Stimulated activated CD4-positive, alpha-beta T cell treated with anti-CD3 and anti-CD28 coated beads, Interleukin-4, amount 100 ng/mL, for 1 hour (primary cell): Measurements from ENCODE around the gene TNS3.

Experiments used
- DNase-seq: peaks from one replicate; pipeline ENCODE4 v3.0.0-alpha.2; 2020

The TNS3 gene

DNA sequence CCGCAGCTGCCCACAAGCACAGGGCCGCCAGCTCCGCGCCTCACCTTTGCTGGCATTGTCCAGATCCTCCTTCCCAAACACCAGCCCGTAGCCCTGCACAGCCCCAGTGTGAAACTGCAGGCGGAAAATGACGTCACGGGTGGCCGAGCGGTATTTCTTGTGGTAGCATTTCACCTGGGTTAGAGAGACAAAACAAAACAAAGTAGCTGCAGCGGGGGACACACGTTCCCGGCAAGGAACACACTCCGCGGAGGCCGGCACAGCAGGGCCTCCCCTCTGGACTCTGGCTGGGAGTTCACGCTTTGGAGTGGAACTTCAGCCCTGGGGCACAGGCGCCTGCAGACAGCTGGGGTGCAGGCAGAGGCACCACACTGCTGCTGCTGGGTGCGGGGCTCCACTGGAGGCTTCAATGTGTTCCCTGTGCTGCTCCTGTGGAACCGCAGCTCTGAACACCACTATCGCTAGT lies 181.1 kb downstream of the TNS3 start:
- DNase-seq, result no peak

DNA sequence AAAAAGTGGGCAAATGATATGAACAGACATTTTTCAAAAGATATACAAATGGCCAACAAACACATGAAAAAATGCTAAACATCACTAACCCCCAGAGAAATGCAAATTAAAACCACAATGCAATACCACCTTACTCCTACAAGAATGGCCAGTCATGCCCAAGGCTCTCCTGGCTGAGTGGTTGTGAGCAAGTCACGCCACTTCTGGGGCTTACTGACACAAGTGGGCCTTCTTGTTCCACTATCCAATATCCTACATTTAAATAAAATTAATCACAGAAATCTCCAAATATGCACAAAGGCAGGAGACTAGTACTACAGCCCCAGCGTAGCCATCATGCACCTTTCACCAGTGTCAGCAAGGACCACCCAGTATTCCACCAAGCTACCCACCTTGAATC lies 181.9 kb downstream of the TNS3 start:
- DNase-seq, result no peak

DNA sequence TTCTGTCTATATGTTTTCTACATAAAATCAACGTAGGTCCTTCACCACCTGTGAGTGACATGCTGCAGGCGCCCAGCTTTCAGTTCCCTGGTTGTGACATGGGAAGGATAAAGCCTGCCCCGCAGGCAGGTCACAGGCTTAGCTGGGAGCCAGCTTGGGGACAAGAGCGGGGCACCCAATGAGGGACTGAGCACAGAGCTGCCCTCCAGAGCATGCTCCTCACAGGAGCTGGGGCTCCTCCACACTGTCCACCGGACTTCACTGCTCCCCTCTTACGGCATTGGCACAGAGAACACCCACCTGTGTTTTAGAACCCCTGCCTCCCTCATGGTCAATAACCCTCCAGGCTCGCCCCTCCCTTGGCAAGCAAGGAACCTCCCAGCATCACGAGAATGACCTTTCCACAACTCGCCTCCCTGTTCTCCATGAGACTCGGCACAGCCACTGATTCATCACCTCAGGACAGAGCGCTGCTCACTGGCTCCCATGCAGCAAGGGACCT lies 187.1 kb downstream of the TNS3 start:
- DNase-seq, result no peak

DNA sequence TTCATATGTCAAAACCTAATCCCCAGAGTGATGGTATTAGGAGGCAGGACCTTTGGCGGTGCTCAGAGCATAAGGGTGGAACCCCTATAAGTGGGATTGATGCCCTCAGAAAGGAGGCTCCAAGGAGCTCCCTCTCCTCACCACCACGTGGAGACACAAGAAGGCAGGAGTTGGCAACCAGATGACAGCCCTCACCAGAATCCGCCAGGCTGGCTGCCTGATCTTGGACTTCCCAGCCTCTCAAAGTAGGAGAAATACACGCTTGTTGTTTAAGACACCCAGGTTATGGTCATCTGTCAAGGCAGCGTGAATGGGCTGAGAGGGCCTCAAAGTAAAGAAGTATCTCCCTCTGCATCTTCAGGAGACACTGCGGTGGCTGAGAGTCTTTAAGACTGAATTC lies 187.7 kb downstream of the TNS3 start:
- DNase-seq, result no peak

DNA sequence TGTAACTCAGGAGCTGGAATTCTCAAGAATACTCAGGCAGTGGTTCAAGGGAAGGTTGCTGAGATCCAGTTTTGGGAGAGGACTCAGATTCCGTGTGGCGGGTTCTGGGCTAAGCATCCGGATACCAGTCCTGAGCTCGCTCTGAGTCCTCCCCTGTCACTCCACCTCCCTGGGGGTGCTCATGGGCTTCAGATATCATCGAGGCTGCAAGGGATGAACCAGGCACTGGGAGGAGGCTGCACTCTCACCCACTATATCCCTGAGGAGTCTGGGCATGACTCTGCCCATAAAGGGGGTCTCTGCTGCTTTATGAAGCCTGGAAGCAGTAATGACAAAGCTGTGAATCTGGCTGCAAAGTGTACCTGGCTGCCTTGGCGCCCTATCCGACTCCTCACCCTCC lies 188.5 kb downstream of the TNS3 start:
- no peak for DNase-seq

DNA sequence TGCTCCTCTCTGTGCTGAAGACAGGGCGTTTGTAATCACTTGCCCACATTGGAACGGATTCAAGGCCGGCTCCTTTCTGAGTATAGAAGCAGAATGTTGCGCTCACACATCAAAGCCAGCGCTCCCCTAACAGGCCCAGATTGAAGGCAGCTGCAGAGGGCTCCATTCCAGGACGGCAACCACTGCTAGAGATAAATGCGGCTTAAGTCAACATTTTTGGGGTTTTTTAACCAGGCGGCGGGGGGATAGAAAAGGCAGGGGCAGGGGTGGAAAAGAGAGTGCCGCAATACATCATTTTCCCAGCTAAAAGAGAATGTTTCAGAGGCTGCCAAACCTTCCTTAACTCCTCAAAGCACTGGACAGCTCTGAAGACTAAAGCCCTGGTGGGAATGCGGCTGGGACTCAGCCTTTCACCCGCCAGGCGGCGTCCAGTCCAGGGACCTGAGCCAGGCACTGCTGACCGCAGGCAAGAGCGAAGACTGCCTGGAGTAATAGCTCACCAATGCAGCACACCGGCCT lies 189.6 kb downstream of the TNS3 start:
- no peak for DNase-seq

DNA sequence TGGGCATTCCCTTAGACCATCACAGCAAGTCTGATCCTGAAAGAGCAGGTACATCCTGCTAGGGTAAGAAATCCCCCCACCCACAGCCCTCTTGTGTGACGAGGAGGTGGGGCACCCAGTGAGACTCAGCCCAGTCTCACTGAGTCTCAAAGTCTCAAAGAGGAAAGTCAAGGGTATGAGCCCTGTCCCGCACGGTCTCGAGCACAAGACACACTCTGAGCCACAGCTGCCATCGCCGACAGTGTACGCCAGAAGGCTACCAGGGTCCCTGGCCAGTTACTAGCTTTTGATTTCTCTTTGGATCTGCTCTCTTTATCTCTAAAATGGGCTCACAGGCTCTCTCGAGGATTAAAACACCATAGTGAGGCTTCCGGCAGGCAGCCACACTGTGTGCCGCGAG lies 190.2 kb downstream of the TNS3 start:
- DNase-seq, result no peak

DNA sequence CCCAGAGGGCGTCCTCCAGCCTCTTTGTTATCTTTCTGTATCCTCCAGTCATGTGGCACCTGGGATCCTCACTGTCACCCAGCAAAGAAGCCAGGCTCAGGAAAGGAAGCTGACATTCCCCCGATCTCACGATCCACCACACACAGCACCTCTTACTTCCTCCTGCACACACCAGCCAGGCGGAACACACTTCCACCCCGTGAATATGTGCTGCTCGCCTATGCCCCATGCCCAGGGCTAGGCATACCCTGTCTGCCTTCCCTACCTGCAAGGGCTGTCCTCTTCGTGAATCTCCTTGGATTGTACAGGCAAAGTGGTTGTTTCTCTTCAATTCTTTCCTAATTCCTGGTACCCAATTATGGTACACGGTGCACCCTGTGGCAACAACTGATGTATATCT lies 191.0 kb downstream of the TNS3 start:
- DNase-seq, result no peak

DNA sequence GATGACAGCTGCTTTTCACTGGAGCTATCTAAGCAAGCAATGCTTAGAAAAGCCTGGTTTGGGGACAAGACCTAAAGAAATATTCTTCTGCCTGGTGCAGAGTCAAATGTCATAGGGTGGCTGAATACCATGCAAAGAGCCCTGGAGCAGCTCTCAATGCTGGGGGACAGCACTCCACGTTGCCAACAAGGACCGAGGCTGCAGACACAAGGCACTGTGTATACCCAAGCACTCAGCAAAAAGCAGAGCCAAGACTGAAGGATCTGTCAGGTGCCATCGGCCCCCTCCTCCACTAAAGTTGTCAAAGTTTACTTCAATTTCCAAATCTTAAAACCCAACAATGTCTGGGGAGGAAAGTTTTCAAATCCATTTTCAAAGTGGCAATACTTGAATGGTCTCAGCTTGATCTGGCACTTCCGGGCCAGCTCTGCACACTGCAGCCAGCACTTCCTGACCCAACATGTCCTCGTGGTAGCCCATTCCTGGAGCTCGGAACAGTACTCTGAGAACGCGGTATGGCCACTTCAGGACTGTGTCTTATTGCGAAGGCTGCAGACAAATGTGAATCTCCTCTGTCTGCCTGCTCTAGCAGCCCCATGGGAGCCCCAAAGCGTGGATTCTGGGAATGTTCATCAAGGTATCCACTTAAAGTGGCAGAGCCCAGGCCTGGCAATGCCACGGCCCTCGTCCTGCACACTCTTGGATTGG lies 191.8 kb downstream of the TNS3 start:
- DNase-seq, result no peak

DNA sequence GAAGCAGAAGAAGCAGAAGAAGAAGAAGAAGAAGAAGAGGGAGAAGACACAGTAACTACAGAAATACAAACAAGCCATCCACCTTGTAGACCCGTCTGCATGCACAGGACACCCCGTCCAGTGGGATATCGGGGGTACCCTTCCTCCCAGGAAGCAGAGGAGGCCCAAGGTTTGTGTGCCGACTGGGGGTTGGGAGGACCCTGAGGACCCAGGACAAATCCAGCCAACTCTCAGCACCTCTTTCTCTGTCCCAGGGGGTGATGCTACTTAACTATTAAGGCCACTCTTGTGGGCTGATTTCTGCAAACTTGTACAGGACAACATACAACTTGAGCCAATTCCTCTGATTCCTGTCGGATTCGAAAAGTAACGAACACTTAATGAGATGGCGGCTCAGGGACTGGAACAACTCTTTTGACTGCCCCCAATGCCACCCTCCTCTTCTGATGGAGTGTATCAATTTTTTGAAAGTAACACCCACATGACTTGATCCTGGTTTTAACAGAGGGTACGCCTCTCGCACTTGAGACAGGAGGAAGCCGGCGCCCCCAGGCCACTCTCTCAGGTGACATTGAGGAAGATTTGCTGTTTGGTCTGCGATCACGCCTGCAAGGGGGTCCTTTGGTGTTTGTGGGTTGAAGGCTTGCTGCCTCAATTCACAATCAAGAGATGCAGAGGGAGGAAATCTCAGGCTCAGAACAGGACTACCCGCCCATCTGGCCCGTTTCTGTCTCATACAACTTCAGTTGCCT lies 192.6 kb downstream of the TNS3 start:
- no peak for DNase-seq

DNA sequence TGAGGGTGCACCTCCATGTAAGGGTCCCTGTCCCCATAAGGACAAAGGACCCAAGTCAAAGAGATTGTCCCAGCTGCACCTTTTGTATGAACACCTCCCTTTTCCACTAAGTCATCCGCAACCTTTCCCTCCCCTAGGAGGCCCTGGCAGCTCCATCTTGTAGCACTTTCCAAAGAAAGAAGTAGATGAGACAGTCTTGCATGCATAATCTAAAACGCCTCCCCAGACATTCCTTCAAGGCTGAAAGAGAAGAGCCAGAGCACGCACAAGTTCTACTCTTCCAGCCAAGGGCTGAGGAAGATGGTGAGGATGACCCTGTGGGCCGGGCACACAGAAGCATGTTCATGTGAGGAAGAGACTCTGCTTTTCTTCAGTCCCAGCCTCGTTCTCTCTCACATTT lies 194.4 kb downstream of the TNS3 start:
- no peak for DNase-seq

DNA sequence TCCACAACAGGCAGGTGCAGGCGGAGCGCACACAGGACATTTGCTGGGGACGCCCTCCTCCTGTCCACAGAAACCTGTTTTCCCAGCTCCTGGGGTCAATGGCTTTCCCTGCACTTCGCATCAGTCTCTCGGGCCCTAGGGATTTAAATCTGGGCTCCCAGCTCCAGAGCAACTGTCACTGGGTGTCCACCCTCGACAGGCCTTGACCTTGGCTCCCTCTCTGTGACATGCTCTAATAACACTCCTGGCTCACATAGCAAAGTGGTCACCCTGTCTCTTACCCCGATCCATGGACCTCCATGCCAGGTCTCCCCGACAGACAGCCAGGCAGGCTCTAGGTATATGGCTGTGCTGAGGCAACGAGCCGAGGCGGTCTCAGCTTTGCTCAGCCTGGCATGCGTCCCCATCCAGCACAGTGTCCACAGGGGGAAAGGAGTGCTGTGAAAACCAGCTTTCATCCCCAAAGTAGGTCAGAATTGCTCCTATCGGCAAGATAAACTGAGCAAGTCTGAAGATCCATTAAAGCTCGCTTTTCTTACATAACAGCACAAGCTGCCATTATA lies 195.6 kb downstream of the TNS3 start:
- DNase-seq, result no peak

DNA sequence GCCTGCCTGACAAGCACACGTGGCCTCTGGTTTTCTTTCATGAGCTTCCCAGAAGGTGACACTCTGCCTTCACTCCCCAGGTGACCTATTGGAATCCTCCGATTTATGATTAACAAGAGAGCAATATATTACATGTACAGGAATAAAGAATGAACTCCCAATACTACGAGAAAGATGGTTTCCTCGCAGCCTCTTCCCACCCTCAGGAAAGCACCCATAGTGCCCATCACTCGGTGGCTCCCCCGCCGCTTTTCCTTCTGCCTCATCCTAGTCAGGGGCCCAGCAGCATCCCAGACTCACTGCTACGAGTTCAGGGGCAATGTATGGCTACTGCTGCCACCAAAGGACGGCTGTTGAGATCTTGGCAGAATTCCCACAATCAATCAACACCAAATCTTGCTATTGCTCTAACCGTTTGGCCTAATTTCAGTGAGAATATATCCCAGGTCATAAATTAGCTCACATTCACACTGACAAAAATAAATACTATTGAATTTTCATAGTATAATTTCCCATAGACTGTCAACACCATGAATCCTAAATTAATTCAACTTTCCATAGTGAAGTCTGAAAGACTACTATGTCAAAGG lies 196.3 kb downstream of the TNS3 start:
- DNase-seq, result no peak

DNA sequence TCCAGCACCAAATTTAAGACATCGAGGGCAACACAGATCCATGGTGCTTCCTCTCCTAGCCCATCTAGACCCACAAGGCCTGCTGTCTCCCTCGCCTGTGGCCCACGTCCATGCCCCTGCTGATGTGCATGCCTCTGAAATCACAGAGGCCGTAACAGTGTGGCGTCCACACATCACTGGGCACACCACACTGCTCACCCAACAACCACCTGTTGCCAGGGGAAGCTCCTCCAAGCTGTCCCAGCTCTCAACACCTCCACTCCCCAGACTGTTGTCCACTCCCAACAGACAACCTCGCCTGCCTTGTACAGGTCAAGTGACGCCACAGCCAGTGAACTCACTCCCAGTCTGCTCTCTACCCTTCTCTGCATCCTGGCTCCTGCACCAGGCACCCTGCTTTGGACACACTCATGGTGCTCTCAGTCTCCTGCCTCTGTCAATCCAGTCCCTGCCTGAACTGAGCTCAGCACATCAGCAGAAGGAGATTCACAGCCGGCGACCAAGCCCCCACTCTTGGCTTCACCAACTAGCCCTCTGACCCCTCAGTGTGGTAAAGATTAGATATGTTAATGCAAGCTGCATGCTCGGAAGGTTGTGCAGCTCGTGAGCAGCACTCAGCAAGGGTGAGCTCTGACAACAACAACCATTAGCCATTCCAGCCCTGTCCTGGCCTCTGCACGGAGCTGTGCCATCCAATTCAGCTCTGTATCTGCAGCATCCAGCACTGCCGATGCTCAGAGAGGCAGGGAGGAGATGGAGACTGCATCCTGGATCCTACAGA lies 197.0 kb downstream of the TNS3 start:
- no peak for DNase-seq

DNA sequence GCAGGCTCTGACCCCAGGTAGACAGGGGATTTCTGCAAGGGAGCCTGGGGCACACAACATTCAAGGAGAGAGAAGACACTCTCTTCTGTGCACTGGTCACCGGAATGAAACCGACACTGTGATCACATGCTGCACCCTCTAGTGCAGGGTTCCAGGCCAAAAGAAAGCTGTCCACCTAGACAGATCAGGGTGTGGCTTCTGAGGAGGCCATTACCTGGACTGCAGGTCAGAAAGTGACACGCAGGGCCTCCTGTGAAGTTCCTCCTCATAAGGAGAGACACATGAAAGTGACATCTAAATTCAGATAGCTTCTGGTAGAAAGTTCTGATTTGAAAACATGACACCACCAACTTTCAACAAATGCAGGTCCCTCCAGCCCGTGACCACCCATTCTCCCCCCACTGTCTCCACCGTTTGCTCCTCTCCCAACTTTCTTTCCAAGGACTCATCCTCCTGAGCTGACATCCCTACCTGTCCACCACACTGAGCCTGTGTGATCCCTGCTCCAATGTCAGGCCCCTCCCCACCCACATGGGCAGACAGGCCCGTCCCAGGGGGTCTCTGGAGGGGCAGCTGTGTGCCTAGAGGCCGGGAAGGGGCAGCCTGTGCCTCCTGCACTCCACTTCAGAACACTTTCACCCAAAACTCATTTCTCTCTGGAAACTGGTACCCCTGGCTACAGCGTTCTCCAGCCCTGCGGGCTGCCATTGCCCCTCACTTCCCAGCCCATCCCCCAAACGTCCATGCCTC lies 198.0 kb downstream of the TNS3 start:
- DNase-seq, result no peak

DNA sequence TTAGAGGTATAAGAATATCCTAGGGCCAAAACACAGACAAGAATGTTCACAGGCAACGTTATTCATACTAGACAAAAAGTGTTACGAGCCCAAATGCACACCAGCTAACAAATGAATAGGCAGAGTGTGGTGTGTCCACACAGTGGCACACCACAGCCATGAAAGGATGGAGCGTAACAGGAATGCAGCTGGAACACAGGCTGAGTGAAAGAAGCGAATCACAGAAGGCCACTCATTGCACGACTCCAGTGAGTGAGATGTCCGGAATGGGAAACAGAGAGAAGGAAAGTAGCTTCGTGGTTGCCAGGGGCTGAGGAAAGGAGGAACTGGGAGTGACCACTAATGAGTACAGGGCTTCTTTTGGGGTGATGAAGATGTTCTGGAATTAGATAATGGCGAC lies 198.8 kb downstream of the TNS3 start:
- no peak for DNase-seq

DNA sequence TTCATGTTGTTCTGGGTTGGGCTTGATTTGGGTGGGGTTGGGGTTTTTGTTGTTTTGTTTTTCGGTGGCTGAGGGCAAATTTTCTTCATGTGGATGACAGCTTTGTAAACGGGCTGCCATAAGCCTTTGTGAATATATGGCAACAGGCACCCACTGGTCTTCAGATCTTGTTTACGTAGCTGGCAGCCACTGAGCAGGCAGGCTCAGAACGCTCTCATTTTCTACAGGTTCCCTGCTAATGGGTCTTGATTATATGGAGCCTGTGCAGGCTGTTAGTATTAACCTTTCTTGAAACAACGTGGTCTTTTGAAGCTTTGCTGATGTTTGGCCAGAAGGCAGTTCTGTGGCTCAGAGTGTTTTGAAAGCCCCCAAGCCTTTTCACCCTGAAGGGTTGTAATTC lies 199.7 kb downstream of the TNS3 start:
- no peak for DNase-seq

DNA sequence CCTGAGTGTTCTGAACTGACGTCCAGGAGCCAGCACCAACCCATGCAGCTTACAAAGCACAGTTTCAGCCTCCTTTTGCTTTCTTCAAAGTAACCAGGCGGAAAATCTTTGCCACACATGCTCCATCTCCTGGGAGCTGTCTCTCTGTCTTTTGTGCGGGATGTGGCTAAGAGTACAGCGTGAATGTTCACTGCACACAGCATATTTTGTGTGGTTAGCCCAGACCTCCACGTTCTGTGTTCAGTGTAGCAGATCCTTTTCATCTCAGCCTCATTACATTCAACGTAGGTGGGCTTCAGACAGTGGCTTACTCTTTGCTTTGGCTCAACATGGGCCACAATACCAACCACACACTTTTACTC lies 200.8 kb downstream of the TNS3 start:
- DNase-seq, result no peak

DNA sequence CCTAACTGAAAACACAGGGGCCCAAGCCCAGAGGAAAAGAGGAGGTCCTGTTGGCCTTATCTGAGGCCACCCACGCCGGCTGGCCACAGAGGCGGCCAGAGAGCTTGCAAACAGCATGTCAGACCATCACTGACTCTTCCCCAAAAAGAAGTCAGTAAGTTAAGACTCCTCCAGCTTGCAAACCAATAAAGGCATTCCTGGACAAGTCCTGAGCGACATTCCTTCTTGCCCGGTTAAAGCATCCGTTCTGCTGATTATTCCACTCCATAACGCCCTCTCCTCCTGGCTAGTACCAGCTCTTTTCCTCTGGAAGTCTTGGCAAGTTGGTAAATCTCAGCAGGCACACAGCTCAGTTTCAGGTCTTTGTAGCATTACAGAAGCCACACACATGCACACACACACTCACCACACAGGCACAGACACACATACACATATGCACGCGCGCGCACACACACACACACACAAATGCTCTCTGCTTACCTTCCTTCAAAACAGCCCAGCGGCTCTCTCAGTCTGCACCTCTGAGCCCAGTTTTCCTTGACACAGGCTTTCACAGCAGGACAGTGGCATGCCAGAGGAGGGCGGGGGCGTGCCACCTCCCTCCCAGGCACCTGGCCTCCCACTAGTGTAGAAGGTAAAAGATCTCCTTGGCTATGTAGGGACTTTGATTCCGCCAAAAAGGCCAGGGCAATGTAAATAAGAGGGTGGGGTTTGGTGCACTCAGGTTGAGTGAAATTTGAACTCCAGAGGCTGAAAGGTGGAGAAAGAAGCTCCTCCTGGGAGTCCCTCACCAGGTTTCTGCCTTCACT lies 201.4 kb downstream of the TNS3 start:
- DNase-seq, result no peak

DNA sequence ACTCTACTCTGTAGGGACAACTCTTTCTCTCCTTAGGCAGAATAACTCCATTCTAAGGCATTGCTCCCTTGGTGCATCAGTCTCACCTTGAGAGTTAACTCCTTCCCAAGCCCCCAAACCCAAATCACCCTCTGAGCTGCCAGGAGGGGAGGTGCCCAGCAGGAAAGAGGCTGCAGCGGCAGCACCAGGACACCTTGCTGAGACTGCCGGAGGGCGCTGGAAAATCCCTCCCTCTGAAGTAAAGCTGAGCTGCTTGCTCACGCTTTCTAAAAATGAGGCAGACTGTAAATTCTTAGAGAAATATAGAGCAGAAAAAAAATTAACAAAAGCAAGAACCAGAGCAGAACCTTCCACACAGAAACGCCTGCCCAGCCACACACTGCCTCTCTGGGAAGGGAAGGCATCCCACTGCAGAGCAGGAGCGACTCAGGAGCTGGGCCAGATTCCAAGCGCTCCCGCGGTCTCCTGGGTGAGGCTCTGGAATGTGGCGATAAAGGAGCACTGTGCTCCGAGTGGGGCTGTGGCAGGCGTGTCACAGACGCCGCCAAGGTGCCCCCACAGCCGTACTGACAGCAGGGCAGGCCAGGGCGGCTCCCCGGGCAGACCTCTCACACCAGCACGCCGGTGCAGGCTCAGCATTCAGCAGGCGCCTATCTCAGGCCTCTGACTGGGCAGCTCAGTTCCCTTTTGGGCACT lies 202.1 kb downstream of the TNS3 start:
- DNase-seq, result no peak
